Thyroid gland (tissue), 4 donors: ENCODE results near the gene NECAB3. TPM values are rescaled to one million over a fixed set of nuclear protein-coding genes. Genes with fewer than 3 reads are reported as not detected.

ENCODE experiments used
- DNase-seq, 2 donors: peaks; one replicate each; pipeline ENCODE4 v3.0.0-alpha.2; 2019
- H3K27ac ChIP-seq, 3 donors: fragments of 200-600 bp; sonication (generic); 1 replicate in 2 of 3; 2 replicates in 1 of 3; pipeline ENCODE4 v1.5.1; 2016 to 2019; ENCODE audit warnings: mild to moderate bottlenecking in 1 of 3, moderate library complexity in 1 of 3
- H3K27me3 ChIP-seq: fragments of 200-600 bp; sonication (generic); one replicate; pipeline ENCODE4 v1.5.1; 2019
- H3K36me3 ChIP-seq, 2 donors: fragments of 200-600 bp; sonication (generic); one replicate each; pipeline ENCODE4 v1.5.1; 2016 to 2019
- H3K4me1 ChIP-seq, 2 donors: fragments of 200-600 bp; sonication (generic); one replicate each; pipeline ENCODE4 v1.5.1; 2017 to 2019
- H3K4me3 ChIP-seq, 3 donors: fragments of 200-600 bp; sonication (generic); replicated peaks in 1 of 3; 1 replicate in 2 of 3; 2 replicates in 1 of 3; pipeline ENCODE4 v1.5.1; 2016; ENCODE audit warnings: mild to moderate bottlenecking in 1 of 3
- H3K9me3 ChIP-seq: fragments of 200-600 bp; sonication (generic); one replicate; pipeline ENCODE4 v1.5.1; 2017
- CTCF ChIP-seq, 6 experiments: fragments of 200-600 bp in 3 of 6; fragments of 450-650 bp in 3 of 6; sonication (generic) in 3 of 6; IDR thresholded peaks; one replicate each; pipeline ENCODE4 v1.5.1; 2016 to 2019; ENCODE audit warnings: antibody characterized with exemption in 6 of 6, mild to moderate bottlenecking in 2 of 6, inconsistent platforms in 1 of 6, moderate library complexity in 1 of 6
- POLR2A ChIP-seq, 2 donors: fragments of 450-650 bp; IDR thresholded peaks; one replicate each; pipeline ENCODE4 v1.6.1; 2017; ENCODE audit warnings: antibody characterized with exemption in 2 of 2, mild to moderate bottlenecking in 2 of 2, moderate library complexity in 1 of 2
- WGBS, 2 donors: methylation state at CpG; one replicate each; pipeline ENCODE4 v1.1.5; 2017; 5-methylcytosine and 5-hydroxymethylcytosine counted together
- intact Hi-C: fragments of 100-400 bp; cut with DNase I; formaldehyde crosslinking; loops from one replicate; pipeline ENCODE4 v1.15.1; 2023
- total RNA-seq, 4 donors: library from RNA; depleted of rRNA; stranded (reverse); fragments of >200 nt; gene quantifications; one replicate each; pipeline ENCODE4 v1.2.3, GENCODE V29; 2016

Gene NECAB3
- total RNA-seq, 4 donors from 2014 or later = 65.2 to 99.8 (median 73.4) TPM

GRCh38 chr20:33651562-33652048 lies 22.6 kb downstream of the NECAB3 start:
- 80 to 84% methylated on average over 13 of the region's 13 CpGs for WGBS, 2 donors
- no peak overlapping the region for H3K27ac ChIP-seq
- H3K4me1 ChIP-seq = peaks cover 15 to 35% of the 10 kb centered on the region in 2 donors
- no peak for DNase-seq
- H3K36me3 ChIP-seq = no peaks in the 10 kb centered on the region
- H3K9me3 ChIP-seq = no peaks in the 10 kb centered on the region
- intact Hi-C loops = loop anchor here (5.0 kb wide), 1 partner anchor 199 kb away; no protein-coding TSS in a partner anchor
- H3K4me3 ChIP-seq = no peak overlapping the region
- H3K27me3 ChIP-seq = no peaks in the 10 kb centered on the region
- TF ChIP-seq CTCF (IDR thresholded peaks at IDR 0.05) = no peak
- TF ChIP-seq POLR2A (IDR thresholded peaks at IDR 0.05) = no peak

- Histone ChIP-seq H3K27me3 (no peaks in the 10 kb centered on the region), H3K36me3 (no peaks in the 10 kb centered on the region), H3K9me3 (no peaks in the 10 kb centered on the region), H3K4me1 (peaks cover 15 to 35% of the 10 kb centered on the region in 2 donors), H3K4me3 (no peak overlapping the region), H3K27ac (no peak overlapping the region)
- 70 to 76% methylated on average over 10 of the region's 10 CpGs for WGBS, 2 donors
- DNase-seq = peak in 1 of 2 donors; percentile 36
- TF ChIP-seq POLR2A (IDR thresholded peaks at IDR 0.05) = no peak
- no peak for TF ChIP-seq CTCF (IDR thresholded peaks at IDR 0.05)
- intact Hi-C loops = loop anchor here (5.0 kb wide), 1 partner anchor 199 kb away; no protein-coding TSS in a partner anchor
These were observed 23.3 kb downstream of the NECAB3 start for GRCh38 chr20:33650753-33651561.

GRCh38 chr20:33650111-33650752 lies 24.0 kb downstream of the NECAB3 start:
- H3K4me1 ChIP-seq = peaks cover 15 to 35% of the 10 kb centered on the region in 2 donors
- DNase-seq = no peak
- intact Hi-C loops = loop anchor here (5.0 kb wide), 1 partner anchor 198 kb away; no protein-coding TSS in a partner anchor
- H3K9me3 ChIP-seq = no peaks in the 10 kb centered on the region
- TF ChIP-seq POLR2A (IDR thresholded peaks at IDR 0.05) (no peak), CTCF (IDR thresholded peaks at IDR 0.05) (no peak)
- no peak overlapping the region for H3K27ac ChIP-seq
- no peak overlapping the region for H3K4me3 ChIP-seq
- H3K36me3 ChIP-seq = peaks cover 4% of the 10 kb centered on the region in 2 donors
- WGBS, 2 donors = 85% methylated on average over 11 of the region's 11 CpGs
- H3K27me3 ChIP-seq = no peaks in the 10 kb centered on the region

GRCh38 chr20:33649201-33649681 lies 25.0 kb downstream of the NECAB3 start:
- 37 to 53% methylated on average over 16 to 18 of the region's 19 CpGs for WGBS, 2 donors
- intact Hi-C loops = no loop called here
- Histone ChIP-seq H3K27me3 (no peaks in the 10 kb centered on the region), H3K4me3 (no peak overlapping the region), H3K36me3 (peaks cover 14% of the 10 kb centered on the region in 2 donors), H3K27ac (peak overlapping the region in 2 of 3 donors; percentile 5 to 59), H3K4me1 (peaks cover 15 to 35% of the 10 kb centered on the region in 2 donors), H3K9me3 (no peaks in the 10 kb centered on the region)
- TF ChIP-seq CTCF (IDR thresholded peaks at IDR 0.05) = no peak
- TF ChIP-seq POLR2A (IDR thresholded peaks at IDR 0.05) = no peak
- peak; percentile 91 to 92 for DNase-seq
